ENCODE measurements around the gene ABHD14A. TPM values are rescaled to one million over a fixed set of nuclear protein-coding genes. Genes with fewer than 3 reads are reported as not detected.

The ABHD14A gene
- total RNA-seq, 2 donors from 2014 or later = 15.5 to 16.1 TPM

DNA sequence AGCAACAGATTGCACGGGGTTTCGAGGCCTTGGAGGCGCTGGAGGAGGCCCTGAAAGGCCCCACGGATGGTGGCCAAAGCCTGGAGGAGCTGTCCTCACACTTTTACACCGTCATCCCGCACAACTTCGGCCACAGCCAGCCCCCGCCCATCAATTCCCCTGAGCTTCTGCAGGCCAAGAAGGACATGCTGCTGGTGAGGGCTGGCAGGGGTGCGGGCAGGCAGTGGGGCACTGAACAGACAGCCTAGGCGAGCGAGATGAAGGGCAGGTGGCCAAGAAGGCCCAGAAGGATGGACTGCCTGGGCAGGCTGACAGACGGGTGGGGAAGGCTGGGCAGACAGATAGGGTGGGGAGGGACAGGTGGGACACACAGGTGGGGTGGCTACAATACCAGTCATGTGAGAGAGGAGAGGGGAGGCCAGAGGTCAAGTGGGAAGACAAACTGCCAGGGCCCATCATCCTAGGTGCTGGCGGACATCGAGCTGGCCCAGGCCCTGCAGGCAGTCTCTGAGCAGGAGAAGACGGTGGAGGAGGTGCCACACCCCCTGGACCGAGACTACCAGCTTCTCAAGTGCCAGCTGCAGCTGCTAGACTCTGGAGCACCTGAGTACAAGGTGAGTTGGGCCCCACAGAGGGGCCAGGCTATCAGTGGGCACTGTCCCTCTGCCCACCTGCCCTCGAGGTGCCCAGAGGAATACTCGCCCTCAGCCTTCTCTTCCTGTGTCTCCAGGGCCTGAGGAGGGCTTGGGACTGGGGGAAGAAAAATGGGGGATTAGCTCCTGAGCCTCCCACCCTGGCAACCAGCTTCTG, 29.6 kb upstream of the ABHD14A start:
- TF ChIP-seq, protein P1, sequence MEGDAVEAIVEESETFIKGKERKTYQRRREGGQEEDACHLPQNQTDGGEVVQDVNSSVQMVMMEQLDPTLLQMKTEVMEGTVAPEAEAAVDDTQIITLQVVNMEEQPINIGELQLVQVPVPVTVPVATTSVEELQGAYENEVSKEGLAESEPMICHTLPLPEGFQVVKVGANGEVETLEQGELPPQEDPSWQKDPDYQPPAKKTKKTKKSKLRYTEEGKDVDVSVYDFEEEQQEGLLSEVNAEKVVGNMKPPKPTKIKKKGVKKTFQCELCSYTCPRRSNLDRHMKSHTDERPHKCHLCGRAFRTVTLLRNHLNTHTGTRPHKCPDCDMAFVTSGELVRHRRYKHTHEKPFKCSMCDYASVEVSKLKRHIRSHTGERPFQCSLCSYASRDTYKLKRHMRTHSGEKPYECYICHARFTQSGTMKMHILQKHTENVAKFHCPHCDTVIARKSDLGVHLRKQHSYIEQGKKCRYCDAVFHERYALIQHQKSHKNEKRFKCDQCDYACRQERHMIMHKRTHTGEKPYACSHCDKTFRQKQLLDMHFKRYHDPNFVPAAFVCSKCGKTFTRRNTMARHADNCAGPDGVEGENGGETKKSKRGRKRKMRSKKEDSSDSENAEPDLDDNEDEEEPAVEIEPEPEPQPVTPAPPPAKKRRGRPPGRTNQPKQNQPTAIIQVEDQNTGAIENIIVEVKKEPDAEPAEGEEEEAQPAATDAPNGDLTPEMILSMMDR (IDR thresholded peaks at IDR 0.05) = no peak
- no peak for TF ChIP-seq POLR2A (IDR thresholded peaks at IDR 0.05)
- ATAC-seq (no peak), DNase-seq (peak in 1 of 4 donors; percentile 15)
- intact Hi-C loops (cut with DNase I) = loop anchor here (10.0 kb wide), 1 partner anchor 50 kb away; the partner anchor contains the start of gene RPL29
- Histone ChIP-seq H3K27ac (no peak overlapping the region), H3K4me3 (no peak overlapping the region), H3K27me3 (no peaks in the 10 kb centered on the region), H3K36me3 (replicated peaks in 1 of 2; ENCODE audit: insufficient read depth in 1 of 2, low read depth in 2 of 2) (no peaks in the 10 kb centered on the region), H3K9me3 (no peaks in the 10 kb centered on the region), H3K4me1 (peaks cover 25% of the 10 kb centered on the region)
- WGBS, 2 donors = 74 to 89% methylated on average over 13 to 18 of the region's 18 CpGs

DNA sequence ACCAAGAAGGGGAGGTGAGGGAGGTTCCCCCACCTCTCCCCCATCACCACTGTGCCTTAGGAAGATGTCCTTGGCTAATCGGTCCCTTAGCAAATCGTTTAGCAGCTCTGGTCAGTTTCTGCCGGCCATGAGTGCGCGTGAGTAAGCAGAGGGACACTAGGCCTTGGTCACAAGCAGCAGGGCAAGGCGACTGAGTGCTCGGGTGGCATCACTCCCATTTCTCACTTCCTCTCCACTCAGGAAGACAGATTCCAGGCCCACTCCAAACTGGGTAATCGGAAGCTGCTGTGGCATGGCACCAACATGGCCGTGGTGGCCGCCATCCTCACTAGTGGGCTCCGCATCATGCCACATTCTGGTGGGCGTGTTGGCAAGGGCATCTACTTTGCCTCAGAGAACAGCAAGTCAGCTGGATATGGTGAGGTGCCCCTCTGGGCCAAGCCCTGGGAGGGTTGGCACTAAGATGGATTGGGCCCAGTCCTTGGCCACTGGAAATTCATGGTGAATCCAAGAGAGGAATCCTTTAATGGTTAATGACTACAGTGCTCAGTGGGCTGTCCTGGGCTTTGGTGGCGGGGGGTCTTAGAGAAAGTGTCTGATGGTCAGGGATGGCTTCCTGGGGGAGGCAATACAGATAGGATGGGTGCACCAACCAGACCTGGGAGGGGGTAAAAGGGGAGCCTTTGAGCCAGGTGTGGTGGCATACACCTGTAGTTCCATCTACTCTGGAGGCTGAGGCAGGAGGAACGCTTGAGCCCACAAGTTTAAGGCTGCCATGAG, 28.7 kb upstream of the ABHD14A start:
- TF ChIP-seq, protein P1 (IDR thresholded peaks at IDR 0.05) = no peak
- TF ChIP-seq POLR2A (IDR thresholded peaks at IDR 0.05) = no peak
- no peak for ATAC-seq
- Histone ChIP-seq H3K4me3 (no peak overlapping the region), H3K27ac (no peak overlapping the region), H3K4me1 (peaks cover 17% of the 10 kb centered on the region), H3K36me3 (replicated peaks in 1 of 2; ENCODE audit: insufficient read depth in 1 of 2, low read depth in 2 of 2) (no peaks in the 10 kb centered on the region), H3K27me3 (no peaks in the 10 kb centered on the region), H3K9me3 (no peaks in the 10 kb centered on the region)
- DNase-seq = peak in 1 of 4 donors; percentile 9
- intact Hi-C loops (cut with DNase I) = loop anchor here (10.0 kb wide), 1 partner anchor 49 kb away; the partner anchor contains the start of gene RPL29
- WGBS, 2 donors = 82 to 87% methylated on average over 9 to 14 of the region's 14 CpGs

DNA sequence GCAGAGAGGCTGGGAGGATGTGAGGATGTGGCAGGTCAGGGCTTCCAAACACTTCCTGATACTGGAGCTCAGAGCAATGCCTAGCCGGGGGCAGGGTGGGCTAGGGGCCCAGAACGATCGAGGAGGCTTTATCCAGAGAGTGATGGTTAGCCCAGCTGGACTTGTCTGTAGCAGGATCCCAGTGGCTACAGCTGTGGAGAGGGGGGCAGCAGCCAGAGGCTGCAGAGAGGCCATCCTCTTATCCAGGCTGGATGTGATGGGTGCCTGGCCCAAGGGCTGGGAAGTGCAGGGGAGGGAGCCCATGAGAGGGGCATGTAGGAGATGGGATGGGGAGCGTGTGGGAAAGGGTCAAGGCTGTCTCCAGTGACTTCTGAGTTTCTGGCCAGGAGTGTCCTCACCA, 28.1 kb upstream of the ABHD14A start:
- DNase-seq = no peak

DNA sequence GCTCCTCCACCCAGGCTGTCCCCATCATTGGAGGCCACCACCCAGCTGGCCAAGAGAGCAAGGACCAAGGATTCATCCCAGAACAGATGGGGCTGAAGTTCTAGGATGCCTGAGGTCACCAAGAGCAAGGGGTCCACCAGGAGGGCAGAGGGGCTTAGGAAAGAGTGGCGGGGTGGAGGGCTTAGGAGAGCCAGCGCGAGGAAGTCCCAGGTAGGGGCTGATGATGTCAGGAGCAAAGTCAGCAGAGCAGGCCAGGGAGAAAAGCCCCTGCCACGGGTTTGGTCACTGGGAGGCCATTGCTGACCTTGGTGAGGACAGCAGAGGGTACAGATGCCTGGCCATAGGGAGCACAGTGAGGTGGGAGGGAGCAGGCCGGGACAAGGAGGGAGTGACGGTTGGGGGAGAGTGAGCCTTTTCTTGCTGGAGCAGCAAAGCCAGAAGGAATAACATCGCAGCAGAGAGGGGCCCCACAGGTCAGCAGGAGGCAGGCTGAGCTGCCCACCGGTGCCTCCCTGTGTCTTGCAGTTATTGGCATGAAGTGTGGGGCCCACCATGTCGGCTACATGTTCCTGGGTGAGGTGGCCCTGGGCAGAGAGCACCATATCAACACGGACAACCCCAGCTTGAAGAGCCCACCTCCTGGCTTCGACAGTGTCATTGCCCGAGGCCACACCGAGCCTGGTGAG, 27.5 kb upstream of the ABHD14A start:
- Histone ChIP-seq H3K36me3 (replicated peaks in 1 of 2; ENCODE audit: insufficient read depth in 1 of 2, low read depth in 2 of 2) (no peaks in the 10 kb centered on the region), H3K4me3 (no peak overlapping the region), H3K9me3 (no peaks in the 10 kb centered on the region), H3K4me1 (peaks cover 10% of the 10 kb centered on the region), H3K27me3 (no peaks in the 10 kb centered on the region), H3K27ac (no peak overlapping the region)
- DNase-seq = peak in 1 of 4 donors; percentile 6
- no peak for ATAC-seq
- WGBS, 2 donors = 62 to 74% methylated on average over 9 to 13 of the region's 13 CpGs
- TF ChIP-seq, protein P1 (IDR thresholded peaks at IDR 0.05) = no peak
- TF ChIP-seq POLR2A (IDR thresholded peaks at IDR 0.05) = no peak
- intact Hi-C loops (cut with DNase I) = loop anchor here (10.0 kb wide), 1 partner anchor 47 kb away; the partner anchor contains the start of gene RPL29

More for the DNA sequence above, 28.1 kb upstream of the ABHD14A start:
- no peak overlapping the region for H3K27ac ChIP-seq
- no peaks in the 10 kb centered on the region for H3K27me3 ChIP-seq
- TF ChIP-seq, protein P1 (IDR thresholded peaks at IDR 0.05) = no peak
- no peak for TF ChIP-seq POLR2A (IDR thresholded peaks at IDR 0.05)
- intact Hi-C loops (cut with DNase I) = loop anchor here (10.0 kb wide), 1 partner anchor 48 kb away; the partner anchor contains the start of gene RPL29
- no peak overlapping the region for H3K4me3 ChIP-seq
- H3K36me3 ChIP-seq (replicated peaks in 1 of 2; ENCODE audit: insufficient read depth in 1 of 2, low read depth in 2 of 2) = no peaks in the 10 kb centered on the region
- 65 to 66% methylated on average over 3 to 4 of the region's 4 CpGs for WGBS, 2 donors
- no peaks in the 10 kb centered on the region for H3K9me3 ChIP-seq
- no peak for ATAC-seq
- H3K4me1 ChIP-seq = peaks cover 13% of the 10 kb centered on the region

Measured in body of pancreas (tissue), 4 donors.